Uterus (tissue), 2 donors: ENCODE data around the gene SERPINE2.

Source experiments
- POLR2A ChIP-seq, 2 donors: fragments of 450-650 bp; IDR thresholded peaks; one replicate each; pipeline ENCODE4 v1.6.1; 2016; ENCODE audit warnings: antibody characterized with exemption in 2 of 2, mild to moderate bottlenecking in 1 of 2, moderate library complexity in 1 of 2
- TF ChIP-seq, protein P1 (sequence below), 4 experiments: fragments of 200-600 bp in 2 of 4; fragments of 450-650 bp in 2 of 4; sonication (generic) in 2 of 4; IDR thresholded peaks; one replicate each; pipeline ENCODE4 v1.5.1; 2016 to 2019; ENCODE audit warnings: antibody characterized with exemption in 4 of 4, mild to moderate bottlenecking in 2 of 4, moderate library complexity in 1 of 4

DNA sequence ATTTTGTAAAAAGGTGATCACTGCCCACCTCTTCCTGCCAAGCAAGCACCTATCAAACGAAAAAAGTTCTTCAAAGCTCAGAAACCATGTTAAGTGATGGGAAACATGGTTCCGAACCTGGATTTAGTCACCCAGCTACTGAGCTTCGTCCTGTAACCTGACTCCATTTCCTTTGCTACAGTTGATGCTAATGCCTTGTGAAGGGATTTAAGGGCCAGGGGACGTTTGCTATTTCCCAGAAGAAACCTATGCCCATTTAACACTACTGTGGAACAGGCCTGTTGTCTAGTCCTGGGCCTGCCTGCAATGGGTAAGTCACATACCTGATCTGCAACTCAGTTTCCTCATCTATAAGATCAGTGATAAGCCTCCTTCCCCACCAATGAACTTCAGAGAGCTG lies 14.8 kb downstream of the SERPINE2 start:
- no peak for TF ChIP-seq POLR2A (IDR thresholded peaks at IDR 0.05)
- TF ChIP-seq, protein P1, sequence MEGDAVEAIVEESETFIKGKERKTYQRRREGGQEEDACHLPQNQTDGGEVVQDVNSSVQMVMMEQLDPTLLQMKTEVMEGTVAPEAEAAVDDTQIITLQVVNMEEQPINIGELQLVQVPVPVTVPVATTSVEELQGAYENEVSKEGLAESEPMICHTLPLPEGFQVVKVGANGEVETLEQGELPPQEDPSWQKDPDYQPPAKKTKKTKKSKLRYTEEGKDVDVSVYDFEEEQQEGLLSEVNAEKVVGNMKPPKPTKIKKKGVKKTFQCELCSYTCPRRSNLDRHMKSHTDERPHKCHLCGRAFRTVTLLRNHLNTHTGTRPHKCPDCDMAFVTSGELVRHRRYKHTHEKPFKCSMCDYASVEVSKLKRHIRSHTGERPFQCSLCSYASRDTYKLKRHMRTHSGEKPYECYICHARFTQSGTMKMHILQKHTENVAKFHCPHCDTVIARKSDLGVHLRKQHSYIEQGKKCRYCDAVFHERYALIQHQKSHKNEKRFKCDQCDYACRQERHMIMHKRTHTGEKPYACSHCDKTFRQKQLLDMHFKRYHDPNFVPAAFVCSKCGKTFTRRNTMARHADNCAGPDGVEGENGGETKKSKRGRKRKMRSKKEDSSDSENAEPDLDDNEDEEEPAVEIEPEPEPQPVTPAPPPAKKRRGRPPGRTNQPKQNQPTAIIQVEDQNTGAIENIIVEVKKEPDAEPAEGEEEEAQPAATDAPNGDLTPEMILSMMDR (IDR thresholded peaks at IDR 0.05): no peak
